Skeletal muscle satellite cell (primary cell): Measurements from ENCODE around the gene MS4A2. TPM values are rescaled to one million over a fixed set of nuclear protein-coding genes. Genes with fewer than 3 reads are reported as not detected.
"Not testable (repeated sequence)": the region's sequence is repeated elsewhere in the genome, so short reads cannot be mapped to it uniquely, and the experiment has no call there.

Experiments
- H3K27me3 ChIP-seq: 2 replicates; pipeline ENCODE4 v1.7.0; 2013; ENCODE audit warnings: low read length; ENCODE audit not compliant: control insufficient read depth, insufficient read depth
- H3K36me3 ChIP-seq: 2 replicates; pipeline ENCODE4 v1.7.0; 2013; ENCODE audit warnings: mild to moderate bottlenecking, control low read depth, low read length; ENCODE audit not compliant: insufficient read depth
- H3K4me1 ChIP-seq: 2 replicates; pipeline ENCODE4 v1.7.0; 2013; ENCODE audit warnings: low read length; ENCODE audit not compliant: control insufficient read depth, insufficient read depth
- H3K4me2 ChIP-seq: 2 replicates; pipeline ENCODE4 v1.7.0; 2013; ENCODE audit warnings: mild to moderate bottlenecking, low read length
- H3K4me3 ChIP-seq: 2 replicates; pipeline ENCODE4 v1.7.0; 2013; ENCODE audit warnings: low read length
- H3K9ac ChIP-seq: 2 replicates; pipeline ENCODE4 v1.7.0; 2013; ENCODE audit warnings: mild to moderate bottlenecking, low read depth, low read length, moderate library complexity
- H3K9me3 ChIP-seq: replicated peaks from 2 replicates; pipeline ENCODE4 v1.7.0; 2013; ENCODE audit warnings: mild to moderate bottlenecking, control low read depth, low read length
- total RNA-seq: library from RNA; depleted of rRNA; stranded (reverse); fragments of >200 nt; gene quantifications from 2 replicates; pipeline ENCODE4 v1.2.3, GENCODE V29; 2012; rRNA removed

MS4A2 gene
- total RNA-seq = not detected in 2 replicates

GRCh38 chr11:60088364-60088763 lies at the start of gene MS4A2:
Gene MS4A2 (plus strand): TSS chr11:60088664. CDS start chr11:60088766, 102 bp downstream.
- no peaks in the 10 kb centered on the region for H3K27me3 ChIP-seq
- H3K4me3 ChIP-seq = no peak within 1 kb of the TSS
- H3K9me3 ChIP-seq = no peaks in the 10 kb centered on the region
- no peaks in the 10 kb centered on the region for H3K4me1 ChIP-seq
- no peak within 1 kb of the TSS for H3K4me2 ChIP-seq
- no peaks in the 10 kb centered on the region for H3K36me3 ChIP-seq
- H3K9ac ChIP-seq = no peak within 1 kb of the TSS

GRCh38 chr11:60040109-60040508 lies 48.4 kb upstream of the MS4A2 start, which contains the start of gene OOSP2:
Gene OOSP2 (plus strand): TSS chr11:60040409. CDS start chr11:60040460, 51 bp downstream.
- Histone ChIP-seq H3K9ac (no peak within 1 kb of the TSS), H3K36me3 (no peaks in the 10 kb centered on the region), H3K4me3 (no peak within 1 kb of the TSS), H3K27me3 (no peaks in the 10 kb centered on the region), H3K4me2 (no peak within 1 kb of the TSS), H3K4me1 (no peaks in the 10 kb centered on the region), H3K9me3 (peaks cover 3% of the 10 kb centered on the region)

- H3K36me3 ChIP-seq, H3K27me3 ChIP-seq, H3K9me3 ChIP-seq, H3K9ac ChIP-seq, H3K4me1 ChIP-seq, H3K4me2 ChIP-seq, H3K4me3 ChIP-seq: not testable (repeated sequence)
Measured at GRCh38 chr11:60050422-60050821, 38.0 kb upstream of the MS4A2 start.

GRCh38 chr11:60050839-60051238 lies 37.6 kb upstream of the MS4A2 start:
- H3K9me3 ChIP-seq, H3K9ac ChIP-seq, H3K4me3 ChIP-seq, H3K4me2 ChIP-seq, H3K27me3 ChIP-seq, H3K36me3 ChIP-seq, H3K4me1 ChIP-seq: not testable (repeated sequence)

- no peaks in the 10 kb centered on the region for H3K9me3 ChIP-seq
- H3K4me3 ChIP-seq = no peak within 1 kb of the TSS
- no peak within 1 kb of the TSS for H3K4me2 ChIP-seq
- no peaks in the 10 kb centered on the region for H3K4me1 ChIP-seq
- H3K27me3 ChIP-seq = no peaks in the 10 kb centered on the region
- H3K36me3 ChIP-seq = no peaks in the 10 kb centered on the region
- no peak within 1 kb of the TSS for H3K9ac ChIP-seq
Measured at GRCh38 chr11:60056349-60056969, 32.0 kb upstream of the MS4A2 start, which contains the start of gene MS4A3. Gene MS4A3 (plus strand): TSS chr11:60056665. CDS start chr11:60061161, 4,496 bp downstream.

GRCh38 chr11:60059052-60059451 lies 29.4 kb upstream of the MS4A2 start:
- Histone ChIP-seq H3K4me2 (no peak overlapping the region), H3K4me1 (no peaks in the 10 kb centered on the region), H3K9ac (no peak overlapping the region), H3K9me3 (no peaks in the 10 kb centered on the region), H3K4me3 (no peak overlapping the region), H3K36me3 (no peaks in the 10 kb centered on the region), H3K27me3 (no peaks in the 10 kb centered on the region)

GRCh38 chr11:60059521-60060240 lies 28.8 kb upstream of the MS4A2 start:
- Histone ChIP-seq H3K4me2 (no peak overlapping the region), H3K4me3 (no peak overlapping the region), H3K9ac (no peak overlapping the region), H3K9me3 (peaks cover 2% of the 10 kb centered on the region), H3K36me3 (no peaks in the 10 kb centered on the region), H3K4me1 (no peaks in the 10 kb centered on the region), H3K27me3 (no peaks in the 10 kb centered on the region)

GRCh38 chr11:60064111-60064510 lies 24.4 kb upstream of the MS4A2 start:
- H3K4me3 ChIP-seq = no peak overlapping the region
- H3K9ac ChIP-seq = no peak overlapping the region
- no peaks in the 10 kb centered on the region for H3K27me3 ChIP-seq
- no peaks in the 10 kb centered on the region for H3K36me3 ChIP-seq
- no peaks in the 10 kb centered on the region for H3K4me1 ChIP-seq
- H3K4me2 ChIP-seq = no peak overlapping the region
- H3K9me3 ChIP-seq = peaks cover 3% of the 10 kb centered on the region

GRCh38 chr11:60065801-60066200 lies 22.7 kb upstream of the MS4A2 start:
- Histone ChIP-seq H3K9ac (no peak overlapping the region), H3K36me3 (no peaks in the 10 kb centered on the region), H3K4me1 (no peaks in the 10 kb centered on the region), H3K4me2 (no peak overlapping the region), H3K27me3 (no peaks in the 10 kb centered on the region), H3K4me3 (no peak overlapping the region), H3K9me3 (peaks cover 3% of the 10 kb centered on the region)

- no peaks in the 10 kb centered on the region for H3K36me3 ChIP-seq
- H3K9ac ChIP-seq = no peak overlapping the region
- H3K27me3 ChIP-seq = no peaks in the 10 kb centered on the region
- peaks cover 3% of the 10 kb centered on the region for H3K9me3 ChIP-seq
- H3K4me1 ChIP-seq = no peaks in the 10 kb centered on the region
- no peak overlapping the region for H3K4me3 ChIP-seq
- H3K4me2 ChIP-seq = no peak overlapping the region
Measured at GRCh38 chr11:60069450-60069849, 19.0 kb upstream of the MS4A2 start.

GRCh38 chr11:60071644-60072043 lies 16.8 kb upstream of the MS4A2 start:
- not testable (repeated sequence) for H3K27me3 ChIP-seq, H3K4me3 ChIP-seq, H3K9me3 ChIP-seq, H3K4me2 ChIP-seq, H3K36me3 ChIP-seq, H3K9ac ChIP-seq, H3K4me1 ChIP-seq
